GM21515 (cell line): ENCODE data around the gene KCNJ1.

ENCODE experiments used
- ATAC-seq: cut with Tn5 transposase; IDR thresholded peaks from one replicate; pipeline ENCODE4 v1.9.1; 2021; ENCODE audit not compliant: unreplicated experiment

The KCNJ1 gene

GRCh38 chr11:128884703-128885338 lies 17.7 kb upstream of the KCNJ1 start:
- peak; percentile 93 for ATAC-seq

GRCh38 chr11:128884054-128884453 lies 17.0 kb upstream of the KCNJ1 start:
- ATAC-seq = no peak

GRCh38 chr11:128882451-128882850 lies 15.4 kb upstream of the KCNJ1 start:
- no peak for ATAC-seq

GRCh38 chr11:128881221-128881620 lies 14.1 kb upstream of the KCNJ1 start:
- ATAC-seq = no peak

- ATAC-seq = no peak
Measured at GRCh38 chr11:128879817-128880216, 12.7 kb upstream of the KCNJ1 start.

- ATAC-seq = no peak
Measured at GRCh38 chr11:128878455-128878854, 11.4 kb upstream of the KCNJ1 start.

- no peak for ATAC-seq
Measured at GRCh38 chr11:128877726-128878125, 10.6 kb upstream of the KCNJ1 start.

- no peak for ATAC-seq
Measured at GRCh38 chr11:128876133-128876650, 9.1 kb upstream of the KCNJ1 start.

- ATAC-seq = no peak
Measured at GRCh38 chr11:128874427-128874826, 7.3 kb upstream of the KCNJ1 start.

GRCh38 chr11:128872594-128872993 lies 5.5 kb upstream of the KCNJ1 start:
- no peak for ATAC-seq

- ATAC-seq = no peak
Measured at GRCh38 chr11:128872094-128872493, 5.0 kb upstream of the KCNJ1 start.

GRCh38 chr11:128871168-128871610 lies 4.1 kb upstream of the KCNJ1 start:
- ATAC-seq = no peak

- ATAC-seq = no peak
Measured at GRCh38 chr11:128868841-128869671, 2.0 kb upstream of the KCNJ1 start.

- ATAC-seq = no peak
Measured at GRCh38 chr11:128865490-128865889, 1.6 kb downstream of the KCNJ1 start.

GRCh38 chr11:128862908-128863660 lies 4.0 kb downstream of the KCNJ1 start:
- ATAC-seq = no peak

- ATAC-seq = no peak
Measured at GRCh38 chr11:128862406-128862805, 4.7 kb downstream of the KCNJ1 start.

GRCh38 chr11:128860571-128861361 lies 6.3 kb downstream of the KCNJ1 start:
- no peak for ATAC-seq

GRCh38 chr11:128859563-128860441 lies 7.3 kb downstream of the KCNJ1 start:
- peak; percentile 84 for ATAC-seq

GRCh38 chr11:128857341-128857740 lies 9.8 kb downstream of the KCNJ1 start:
- no peak for ATAC-seq

- no peak for ATAC-seq
Measured at GRCh38 chr11:128856241-128856640, 10.9 kb downstream of the KCNJ1 start.
